Activated CD4-positive, alpha-beta T cell treated with anti-CD3 and anti-CD28 coated beads, Interleukin-2, amount 10 ng/mL, durations not matched to agents 7 days and 5 days (primary cell): ENCODE data around the gene ZNF681. TPM values are rescaled to one million over a fixed set of nuclear protein-coding genes. Genes with fewer than 3 reads are reported as not detected.
"Not testable (repeated sequence)": the region's sequence is repeated elsewhere in the genome, so short reads cannot be mapped to it uniquely, and the experiment has no call there.

Source experiments
- CTCF ChIA-PET: fragments of 350-600 bp; sonication (Branson Sonifier 250); formaldehyde crosslinking; loops from one replicate; lab custom pipeline; 2021; ENCODE audit warnings: antibody characterized with exemption; lab: Charles Lee
- POLR2A ChIA-PET: fragments of 350-600 bp; sonication (Branson Sonifier 250); formaldehyde crosslinking; loops from one replicate; lab custom pipeline; 2021; ENCODE audit warnings: antibody characterized with exemption; lab: Charles Lee
- DNase-seq: peaks from one replicate; pipeline ENCODE4 v3.0.0-alpha.2; 2020
- H3K27ac Mint-ChIP-seq: one replicate; pipeline ENCODE4 v1.8.0; 2021; ENCODE audit warnings: mild to moderate bottlenecking, moderate library complexity, mixed read lengths
- H3K27me3 Mint-ChIP-seq: one replicate; pipeline ENCODE4 v1.8.0; 2021; ENCODE audit warnings: mixed read lengths
- H3K36me3 Mint-ChIP-seq: one replicate; pipeline ENCODE4 v1.8.0; 2021; ENCODE audit warnings: low read depth, mixed read lengths
- H3K4me1 Mint-ChIP-seq: one replicate; pipeline ENCODE4 v1.8.0; 2021; ENCODE audit warnings: mixed read lengths
- H3K4me3 Mint-ChIP-seq: one replicate; pipeline ENCODE4 v1.8.0; 2021; ENCODE audit warnings: mild to moderate bottlenecking, moderate library complexity, mixed read lengths
- H3K9me3 Mint-ChIP-seq: one replicate; pipeline ENCODE4 v1.8.0; 2021; ENCODE audit warnings: mixed read lengths
- total RNA-seq, 2 experiments: library from RNA; stranded (reverse); gene quantifications; one replicate each; pipeline ENCODE4 v1.2.3, GENCODE V29; 2021

The ZNF681 gene
- total RNA-seq, 2 experiments from 2014 or later: 4.6 to 5.2 TPM

DNA sequence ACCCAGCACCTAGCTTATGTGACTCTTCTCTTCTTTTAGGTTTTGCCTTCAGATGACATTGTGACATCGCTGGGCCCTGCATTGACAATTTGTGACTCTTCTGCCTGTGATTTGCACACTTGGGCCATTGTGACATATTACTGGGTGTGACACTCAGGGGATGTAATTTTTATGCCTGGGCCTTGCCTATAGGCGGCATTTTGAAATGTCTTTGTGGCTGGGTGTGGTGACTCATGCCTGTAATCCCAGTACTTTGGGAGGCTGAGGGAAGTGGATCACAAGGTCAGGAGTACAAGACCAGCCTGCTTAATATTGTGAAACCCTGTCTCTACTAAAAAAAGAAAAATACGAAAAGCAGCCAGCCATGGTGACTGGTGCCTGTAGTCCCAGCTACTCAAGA lies 28.4 kb upstream of the ZNF681 start:
- peaks cover 27% of the 10 kb centered on the region for H3K9me3 Mint-ChIP-seq
- CTCF ChIA-PET: no interaction called here
- no peak overlapping the region for H3K4me3 Mint-ChIP-seq
- no peaks in the 10 kb centered on the region for H3K27me3 Mint-ChIP-seq
- peaks cover 57% of the 10 kb centered on the region for H3K36me3 Mint-ChIP-seq
- POLR2A ChIA-PET: no interaction called here
- H3K27ac Mint-ChIP-seq: no peak overlapping the region
- peaks cover 11% of the 10 kb centered on the region for H3K4me1 Mint-ChIP-seq
- DNase-seq: no peak

DNA sequence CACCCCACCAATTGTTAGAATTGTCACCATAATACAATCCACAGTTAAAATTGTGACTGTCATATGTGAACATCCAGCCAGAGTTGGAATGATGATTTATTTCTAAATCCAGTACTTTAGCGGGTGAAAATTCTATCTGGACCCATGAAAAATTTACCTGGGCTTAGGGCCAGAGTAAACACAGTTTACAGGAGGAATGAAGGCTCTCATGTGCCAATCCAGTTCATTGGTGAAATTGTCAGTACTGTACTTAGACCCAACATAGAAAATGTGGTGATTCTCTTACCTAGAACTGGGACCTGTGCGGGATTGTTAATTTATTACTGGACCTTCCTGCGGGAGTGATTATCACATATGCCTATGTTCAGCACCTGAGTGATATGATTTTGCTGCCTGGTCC lies 27.3 kb upstream of the ZNF681 start:
- Mint-ChIP-seq H3K27ac (no peak overlapping the region), H3K4me1 (peaks cover 11% of the 10 kb centered on the region), H3K27me3 (no peaks in the 10 kb centered on the region), H3K9me3 (peaks cover 30% of the 10 kb centered on the region), H3K4me3 (no peak overlapping the region), H3K36me3 (peaks cover 63% of the 10 kb centered on the region)
- CTCF ChIA-PET: no interaction called here
- POLR2A ChIA-PET: no interaction called here
- DNase-seq: no peak

GRCh38 chr19:23784274-23784673 lies 25.6 kb upstream of the ZNF681 start:
- Mint-ChIP-seq H3K4me3 (no peak overlapping the region), H3K4me1 (peaks cover 11% of the 10 kb centered on the region), H3K27me3 (no peaks in the 10 kb centered on the region), H3K27ac (no peak overlapping the region), H3K9me3 (peaks cover 38% of the 10 kb centered on the region), H3K36me3 (peaks cover 71% of the 10 kb centered on the region)
- POLR2A ChIA-PET: no interaction called here
- DNase-seq: no peak
- CTCF ChIA-PET: no interaction called here

DNA sequence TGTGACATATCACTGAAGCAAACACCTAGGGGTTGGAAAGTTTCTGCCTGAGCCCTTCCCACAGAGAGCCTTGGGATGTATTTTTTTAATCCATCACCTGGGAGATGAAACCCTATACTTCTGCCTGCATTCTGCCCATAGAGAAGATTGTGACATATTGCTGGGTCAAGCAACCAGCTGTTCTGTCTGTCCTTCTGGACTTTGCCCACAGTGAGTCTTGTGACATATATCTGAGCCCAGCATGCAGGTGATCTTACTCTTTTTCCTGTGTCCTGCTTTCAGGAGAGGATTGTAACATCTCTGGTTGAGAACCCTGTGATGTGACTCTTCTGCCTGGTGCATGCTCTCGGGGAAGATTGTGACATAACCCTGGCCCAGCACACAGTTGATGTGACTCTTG lies 24.9 kb upstream of the ZNF681 start:
- peaks cover 70% of the 10 kb centered on the region for H3K36me3 Mint-ChIP-seq
- POLR2A ChIA-PET: no interaction called here
- H3K9me3 Mint-ChIP-seq: peaks cover 40% of the 10 kb centered on the region
- CTCF ChIA-PET: interaction anchor here (0.6 kb wide), 1 partner anchor 310 kb away, joined by 3 read pairs; no protein-coding TSS in a partner anchor
- peaks cover 11% of the 10 kb centered on the region for H3K4me1 Mint-ChIP-seq
- H3K27ac Mint-ChIP-seq: no peak overlapping the region
- no peaks in the 10 kb centered on the region for H3K27me3 Mint-ChIP-seq
- DNase-seq: no peak
- no peak overlapping the region for H3K4me3 Mint-ChIP-seq

GRCh38 chr19:23779645-23780044 lies 21.0 kb upstream of the ZNF681 start:
- H3K4me1 Mint-ChIP-seq: peaks cover 18% of the 10 kb centered on the region
- DNase-seq: no peak
- peaks cover 69% of the 10 kb centered on the region for H3K36me3 Mint-ChIP-seq
- no peaks in the 10 kb centered on the region for H3K27me3 Mint-ChIP-seq
- no peak overlapping the region for H3K27ac Mint-ChIP-seq
- H3K4me3 Mint-ChIP-seq: no peak overlapping the region
- CTCF ChIA-PET: no interaction called here
- peaks cover 33% of the 10 kb centered on the region for H3K9me3 Mint-ChIP-seq
- POLR2A ChIA-PET: no interaction called here

DNA sequence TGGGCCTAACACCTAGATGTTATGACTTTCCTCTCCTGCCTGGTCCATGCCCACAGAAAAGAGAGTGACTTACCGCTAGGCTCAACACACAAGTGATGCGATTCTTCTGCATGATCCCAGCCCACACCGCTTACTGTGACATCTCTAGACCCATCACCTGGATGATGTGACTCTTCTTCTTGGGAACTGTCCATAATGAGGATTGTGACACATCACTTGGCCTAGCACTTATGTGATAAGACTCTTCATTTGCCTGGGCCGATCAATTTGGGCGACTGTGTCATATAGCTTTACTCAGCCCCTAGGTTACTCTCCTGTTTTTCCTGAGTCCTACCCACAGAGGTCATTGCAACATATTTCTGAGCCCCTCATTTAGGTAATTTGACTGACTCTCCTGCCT lies 19.9 kb upstream of the ZNF681 start:
- Mint-ChIP-seq H3K27me3 (no peaks in the 10 kb centered on the region), H3K4me3 (no peak overlapping the region), H3K27ac (no peak overlapping the region), H3K4me1 (peaks cover 9% of the 10 kb centered on the region), H3K36me3 (peaks cover 60% of the 10 kb centered on the region), H3K9me3 (peaks cover 32% of the 10 kb centered on the region)
- no peak for DNase-seq
- ChIA-PET POLR2A (no interaction called here), CTCF (no interaction called here)

- H3K9me3 Mint-ChIP-seq: peaks cover 30% of the 10 kb centered on the region
- H3K27ac Mint-ChIP-seq, H3K4me1 Mint-ChIP-seq, POLR2A ChIA-PET, DNase-seq, H3K27me3 Mint-ChIP-seq, H3K4me3 Mint-ChIP-seq, CTCF ChIA-PET: not testable (repeated sequence)
- peaks cover 55% of the 10 kb centered on the region for H3K36me3 Mint-ChIP-seq
Observed at GRCh38 chr19:23778036-23778435, 19.3 kb upstream of the ZNF681 start.

DNA sequence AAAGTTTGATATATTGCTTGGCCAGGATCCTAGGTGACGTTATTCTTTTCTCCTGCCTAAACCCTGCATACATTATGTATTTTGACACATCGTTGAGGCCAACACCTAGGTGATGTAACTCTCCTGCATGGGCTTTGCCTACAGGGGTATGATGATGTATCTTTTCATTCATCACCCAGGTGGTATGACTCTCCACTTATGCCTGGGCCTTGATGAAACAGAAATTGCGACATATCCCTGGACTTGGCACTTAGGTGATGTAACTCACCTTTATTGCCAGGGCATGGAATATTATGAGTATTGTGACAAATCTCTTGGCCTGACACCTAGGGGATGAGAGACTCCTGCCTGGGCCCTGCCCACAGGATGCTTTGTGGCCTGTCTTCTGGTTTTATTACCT lies 18.5 kb upstream of the ZNF681 start:
- DNase-seq: no peak
- Mint-ChIP-seq H3K4me1 (peaks cover 7% of the 10 kb centered on the region), H3K36me3 (peaks cover 52% of the 10 kb centered on the region), H3K27me3 (no peaks in the 10 kb centered on the region), H3K27ac (no peak overlapping the region), H3K9me3 (peaks cover 25% of the 10 kb centered on the region), H3K4me3 (no peak overlapping the region)
- ChIA-PET POLR2A (no interaction called here), CTCF (no interaction called here)

DNA sequence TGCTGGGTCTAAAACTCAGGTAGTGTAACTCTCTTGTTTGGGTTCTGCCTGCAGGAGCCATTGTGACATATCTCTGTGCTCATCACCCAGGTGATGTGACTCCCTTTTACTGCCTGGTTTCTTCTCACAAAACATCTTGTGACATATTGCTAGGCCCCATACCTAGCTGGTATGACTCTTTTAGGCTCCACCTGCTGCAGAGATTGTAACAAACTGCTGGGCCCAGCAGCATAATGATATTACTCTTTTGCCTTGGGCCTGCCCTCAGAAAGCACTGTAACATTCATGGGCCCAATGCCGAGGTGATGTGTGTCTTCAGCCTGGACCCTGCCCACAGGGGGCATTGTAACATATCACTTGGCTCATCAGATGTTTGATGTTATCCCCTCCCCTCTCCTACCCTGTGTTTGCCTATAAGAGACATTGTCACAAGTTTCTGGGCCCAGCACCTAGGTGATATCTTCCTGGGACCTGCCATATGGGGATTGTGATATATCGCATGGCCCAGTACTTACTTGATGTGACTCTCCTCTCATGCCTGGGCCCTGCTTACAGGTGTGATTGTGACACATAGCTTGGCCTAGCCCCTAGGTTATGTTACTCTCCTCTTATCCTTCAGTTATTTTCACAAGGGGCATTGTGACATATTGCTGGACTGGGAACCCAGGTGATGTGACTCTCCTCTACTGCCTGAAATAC lies 18.0 kb upstream of the ZNF681 start:
- H3K9me3 Mint-ChIP-seq: peaks cover 22% of the 10 kb centered on the region
- peaks cover 49% of the 10 kb centered on the region for H3K36me3 Mint-ChIP-seq
- ChIA-PET POLR2A (no interaction called here), CTCF (no interaction called here)
- no peaks in the 10 kb centered on the region for H3K27me3 Mint-ChIP-seq
- H3K4me1 Mint-ChIP-seq: peaks cover 7% of the 10 kb centered on the region
- DNase-seq: no peak
- H3K4me3 Mint-ChIP-seq: no peak overlapping the region
- no peak overlapping the region for H3K27ac Mint-ChIP-seq

GRCh38 chr19:23774524-23774971 lies 15.9 kb upstream of the ZNF681 start:
- peaks cover 26% of the 10 kb centered on the region for H3K9me3 Mint-ChIP-seq
- peaks cover 56% of the 10 kb centered on the region for H3K36me3 Mint-ChIP-seq
- ChIA-PET POLR2A (no interaction called here), CTCF (no interaction called here)
- no peak overlapping the region for H3K4me3 Mint-ChIP-seq
- H3K27me3 Mint-ChIP-seq: no peaks in the 10 kb centered on the region
- H3K4me1 Mint-ChIP-seq: peaks cover 15% of the 10 kb centered on the region
- DNase-seq: no peak
- H3K27ac Mint-ChIP-seq: no peak overlapping the region

DNA sequence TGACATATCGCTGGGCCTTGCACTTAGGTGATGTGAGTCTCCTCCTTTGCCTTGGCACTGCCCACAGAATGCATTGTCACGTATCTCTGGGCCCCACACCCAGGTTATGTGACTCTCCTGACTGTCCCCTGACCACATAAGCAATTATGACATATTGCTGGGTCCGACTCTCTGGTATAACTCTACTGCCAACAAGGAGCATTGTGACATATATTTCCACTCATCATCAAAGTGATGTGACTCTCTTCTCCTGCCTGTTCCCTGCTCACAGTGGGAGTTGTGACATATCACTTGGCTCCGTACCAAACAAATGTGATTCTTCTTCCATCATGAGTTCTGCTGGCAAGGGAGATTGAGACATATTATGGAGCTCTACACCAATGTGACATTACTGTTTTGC lies 15.4 kb upstream of the ZNF681 start:
- Mint-ChIP-seq H3K4me3 (no peak overlapping the region), H3K9me3 (peaks cover 22% of the 10 kb centered on the region), H3K27ac (no peak overlapping the region), H3K4me1 (peaks cover 15% of the 10 kb centered on the region), H3K27me3 (no peaks in the 10 kb centered on the region), H3K36me3 (peaks cover 54% of the 10 kb centered on the region)
- ChIA-PET CTCF (no interaction called here), POLR2A (no interaction called here)
- no peak for DNase-seq

DNA sequence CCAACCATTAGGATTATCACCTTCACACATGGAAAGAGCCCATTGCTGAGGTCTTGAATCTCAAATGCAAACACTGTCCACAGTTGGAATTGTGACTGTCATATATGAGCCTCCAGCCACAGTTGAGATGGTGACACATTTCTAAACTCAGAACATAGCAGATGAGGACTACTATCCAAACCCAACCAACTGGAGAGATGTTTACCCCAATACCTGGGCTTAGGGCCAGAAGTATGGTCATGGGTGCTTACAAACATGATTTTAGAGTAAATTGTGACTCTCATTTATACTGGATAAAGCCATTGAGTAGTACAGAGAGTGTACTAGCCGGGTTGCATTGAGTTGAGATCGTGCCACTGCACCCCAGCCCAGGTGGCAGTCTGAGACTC lies 14.0 kb upstream of the ZNF681 start:
- no peak for DNase-seq
- ChIA-PET CTCF (interaction anchor here (1.1 kb wide), 1 partner anchor 13 kb away, joined by 3 read pairs; no protein-coding TSS in a partner anchor), POLR2A (interaction anchor here (0.6 kb wide), 1 partner anchor 28 kb away, joined by 4 read pairs; no protein-coding TSS in a partner anchor)
- no peak overlapping the region for H3K27ac Mint-ChIP-seq
- H3K4me1 Mint-ChIP-seq: peaks cover 11% of the 10 kb centered on the region
- peaks cover 22% of the 10 kb centered on the region for H3K9me3 Mint-ChIP-seq
- no peaks in the 10 kb centered on the region for H3K27me3 Mint-ChIP-seq
- no peak overlapping the region for H3K4me3 Mint-ChIP-seq
- peaks cover 50% of the 10 kb centered on the region for H3K36me3 Mint-ChIP-seq

DNA sequence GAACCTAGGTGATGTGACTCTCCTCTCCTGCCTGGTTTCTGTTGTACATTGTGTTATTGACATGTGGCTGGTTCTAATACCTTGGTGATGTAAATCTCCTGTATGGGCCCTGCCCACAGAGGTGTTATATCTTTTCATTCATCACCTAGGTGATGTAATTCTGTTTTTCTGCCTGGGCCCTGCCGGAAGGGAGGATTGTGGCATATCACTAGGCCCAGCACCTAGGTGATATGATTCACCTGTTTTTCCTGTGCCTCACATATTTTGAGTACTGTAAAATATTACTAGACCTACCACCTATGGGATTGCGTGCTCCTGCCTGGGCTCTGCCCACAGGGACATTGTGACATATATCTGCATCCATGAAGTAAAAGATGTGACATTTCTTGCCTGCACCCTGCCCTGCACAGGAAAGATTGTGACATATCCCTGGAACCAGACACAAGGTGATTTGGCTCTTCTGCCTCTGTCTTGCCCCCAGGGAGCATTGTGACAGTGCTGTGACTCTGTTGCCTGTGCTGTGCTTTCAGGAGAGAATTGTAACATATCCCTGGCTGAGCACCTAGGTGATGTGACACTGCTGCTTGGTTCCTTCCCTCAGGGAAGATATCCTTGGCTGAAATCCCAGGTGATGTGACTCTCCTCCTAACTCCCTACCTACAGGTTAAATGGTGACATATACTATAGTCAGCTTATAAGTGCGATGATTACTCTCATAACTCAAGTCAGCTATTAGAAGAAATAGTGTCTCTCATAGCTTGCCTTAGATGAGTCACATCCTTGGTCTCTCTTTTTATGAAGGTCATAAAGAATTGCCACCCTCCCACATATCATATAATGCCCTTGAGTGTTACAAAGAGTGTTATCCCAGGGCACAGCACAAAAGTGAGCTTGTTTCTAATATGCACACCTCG lies 13.3 kb upstream of the ZNF681 start:
- DNase-seq: no peak
- ChIA-PET CTCF (interaction anchor here (1.1 kb wide), 1 partner anchor 13 kb away, joined by 3 read pairs; no protein-coding TSS in a partner anchor), POLR2A (interaction anchor here (0.6 kb wide), 1 partner anchor 29 kb away, joined by 4 read pairs; no protein-coding TSS in a partner anchor)
- H3K4me1 Mint-ChIP-seq: peaks cover 7% of the 10 kb centered on the region
- H3K4me3 Mint-ChIP-seq: no peak overlapping the region
- H3K9me3 Mint-ChIP-seq: peaks cover 22% of the 10 kb centered on the region
- no peak overlapping the region for H3K27ac Mint-ChIP-seq
- H3K36me3 Mint-ChIP-seq: peaks cover 50% of the 10 kb centered on the region
- H3K27me3 Mint-ChIP-seq: no peaks in the 10 kb centered on the region
